NT2/D1 (cell line): ENCODE results near the gene TFE3.

ENCODE experiments used
- SUZ12 ChIP-seq: IDR thresholded peaks from 2 replicates; pipeline ENCODE4 v1.6.1; 2011; ENCODE audit not compliant: insufficient read length, insufficient read depth; ENCODE audit errors: extremely low read depth
- YY1 ChIP-seq: IDR thresholded peaks from 2 replicates; pipeline ENCODE4 v1.6.1; 2011; ENCODE audit not compliant: insufficient read length, insufficient read depth

- TF ChIP-seq SUZ12 (no peak), YY1 (no peak)
These were observed 62.0 kb downstream of the TFE3 start for GRCh38 chrX:48981178-48981577.
